ENCODE measurements around the gene FAM83B.
"Not testable (repeated sequence)": the region's sequence is repeated elsewhere in the genome, so short reads cannot be mapped to it uniquely, and the experiment has no call there.

FAM83B gene

DNA sequence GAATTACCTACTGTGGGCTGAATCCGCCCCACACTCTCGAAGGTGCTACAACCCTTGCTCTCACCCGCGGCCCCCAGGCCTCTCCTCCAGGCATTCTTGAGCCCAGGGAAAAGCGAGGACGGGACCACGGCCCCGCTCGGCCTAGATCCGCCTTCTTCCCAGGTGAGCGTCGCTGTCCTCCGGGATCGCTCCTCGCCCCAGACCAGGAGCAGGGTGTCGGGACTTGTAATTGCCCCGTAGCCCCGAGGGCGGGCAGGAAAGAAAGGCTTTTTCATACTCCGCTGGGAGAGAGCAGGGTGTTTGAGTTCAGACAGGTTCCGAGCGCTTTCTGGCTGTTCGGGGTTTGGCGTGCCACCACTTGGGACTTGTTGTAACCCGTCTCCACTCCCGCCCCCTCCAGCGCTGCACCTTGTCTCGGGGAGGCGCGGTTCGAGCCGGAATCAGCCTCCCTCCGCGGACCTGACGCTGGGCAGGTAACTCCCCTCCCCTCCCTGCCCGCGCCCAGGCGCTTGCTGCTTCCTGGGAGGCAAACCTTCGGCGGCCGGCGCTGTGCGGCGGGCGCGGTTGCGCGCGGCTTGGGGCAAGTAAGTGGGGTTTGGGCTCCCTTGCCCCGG lies at the start of gene FAM83B:
Gene FAM83B, plus strand, starts transcription at position 529 of the 614 bp plus-strand sequence. CDS start 23,476 bp downstream, outside the sequence.
- Mint-ChIP-seq H3K4me1 (ENCODE audit: low read depth) (no peaks in the 10 kb centered on the region), H3K27me3 (peaks cover 30% of the 10 kb centered on the region), H3K4me3 (no peak within 1 kb of the TSS), H3K36me3 (ENCODE audit: low read depth) (no peaks in the 10 kb centered on the region), H3K9me3 (peaks cover 13% of the 10 kb centered on the region), H3K27ac (no peak within 1 kb of the TSS)

DNA sequence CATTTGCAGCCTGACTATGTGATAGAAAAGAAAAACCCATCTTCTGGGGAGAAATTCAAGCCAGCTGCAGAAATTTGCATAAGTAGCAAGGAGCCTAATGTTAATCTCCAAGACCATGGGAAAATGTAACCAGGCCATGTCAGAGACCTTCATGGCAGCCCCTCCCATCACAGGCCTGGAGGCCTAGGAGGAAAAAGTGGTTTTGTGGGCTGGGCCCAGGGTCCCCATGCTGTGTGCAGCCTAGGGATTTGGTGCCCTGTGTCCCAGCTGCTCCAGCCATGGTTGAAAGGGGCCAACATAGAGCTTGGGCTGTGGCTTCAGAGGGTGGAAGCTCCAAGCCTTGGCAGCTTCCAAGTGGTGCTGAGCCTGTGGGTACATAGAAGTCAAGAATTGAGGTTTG lies 49.7 kb upstream of the FAM83B start:
- not testable (repeated sequence) for H3K9me3 Mint-ChIP-seq; H3K4me1 Mint-ChIP-seq (ENCODE audit: low read depth); H3K27me3 Mint-ChIP-seq; H3K4me3 Mint-ChIP-seq; H3K27ac Mint-ChIP-seq; H3K36me3 Mint-ChIP-seq (ENCODE audit: low read depth)

- Mint-ChIP-seq H3K9me3 (peaks cover 9% of the 10 kb centered on the region), H3K27ac (no peak overlapping the region), H3K27me3 (no peaks in the 10 kb centered on the region), H3K4me1 (ENCODE audit: low read depth) (no peaks in the 10 kb centered on the region), H3K36me3 (ENCODE audit: low read depth) (no peaks in the 10 kb centered on the region), H3K4me3 (no peak overlapping the region)
Measured at GRCh38 chr6:54800050-54800600, 46.4 kb upstream of the FAM83B start.

DNA sequence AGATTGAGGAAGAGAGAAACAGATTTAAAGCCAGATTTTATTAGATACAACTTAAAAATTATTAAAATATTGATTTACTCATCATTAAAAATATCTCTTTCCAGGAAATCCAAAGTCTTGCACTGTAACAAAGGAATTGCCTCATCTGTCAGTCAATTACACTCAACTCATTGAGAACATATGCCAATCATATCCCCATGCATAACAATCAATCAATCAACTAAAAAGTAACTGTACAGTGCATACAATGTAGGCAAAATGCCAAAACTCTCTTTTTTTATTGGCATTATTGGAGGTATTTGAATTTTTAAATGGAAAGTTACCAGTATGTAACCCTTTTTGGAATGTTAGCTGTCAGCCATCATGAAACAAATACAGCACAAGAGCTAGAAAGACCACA lies 45.3 kb upstream of the FAM83B start:
- no peaks in the 10 kb centered on the region for H3K36me3 Mint-ChIP-seq (ENCODE audit: low read depth)
- H3K4me3 Mint-ChIP-seq = no peak overlapping the region
- no peak overlapping the region for H3K27ac Mint-ChIP-seq
- peaks cover 8% of the 10 kb centered on the region for H3K9me3 Mint-ChIP-seq
- no peaks in the 10 kb centered on the region for H3K27me3 Mint-ChIP-seq
- H3K4me1 Mint-ChIP-seq (ENCODE audit: low read depth) = no peaks in the 10 kb centered on the region

- Mint-ChIP-seq H3K36me3 (ENCODE audit: low read depth) (no peaks in the 10 kb centered on the region), H3K4me1 (ENCODE audit: low read depth) (no peaks in the 10 kb centered on the region), H3K27me3 (no peaks in the 10 kb centered on the region), H3K9me3 (peaks cover 4% of the 10 kb centered on the region), H3K4me3 (no peak overlapping the region), H3K27ac (no peak overlapping the region)
Measured at GRCh38 chr6:54801669-54802068, 44.9 kb upstream of the FAM83B start.

DNA sequence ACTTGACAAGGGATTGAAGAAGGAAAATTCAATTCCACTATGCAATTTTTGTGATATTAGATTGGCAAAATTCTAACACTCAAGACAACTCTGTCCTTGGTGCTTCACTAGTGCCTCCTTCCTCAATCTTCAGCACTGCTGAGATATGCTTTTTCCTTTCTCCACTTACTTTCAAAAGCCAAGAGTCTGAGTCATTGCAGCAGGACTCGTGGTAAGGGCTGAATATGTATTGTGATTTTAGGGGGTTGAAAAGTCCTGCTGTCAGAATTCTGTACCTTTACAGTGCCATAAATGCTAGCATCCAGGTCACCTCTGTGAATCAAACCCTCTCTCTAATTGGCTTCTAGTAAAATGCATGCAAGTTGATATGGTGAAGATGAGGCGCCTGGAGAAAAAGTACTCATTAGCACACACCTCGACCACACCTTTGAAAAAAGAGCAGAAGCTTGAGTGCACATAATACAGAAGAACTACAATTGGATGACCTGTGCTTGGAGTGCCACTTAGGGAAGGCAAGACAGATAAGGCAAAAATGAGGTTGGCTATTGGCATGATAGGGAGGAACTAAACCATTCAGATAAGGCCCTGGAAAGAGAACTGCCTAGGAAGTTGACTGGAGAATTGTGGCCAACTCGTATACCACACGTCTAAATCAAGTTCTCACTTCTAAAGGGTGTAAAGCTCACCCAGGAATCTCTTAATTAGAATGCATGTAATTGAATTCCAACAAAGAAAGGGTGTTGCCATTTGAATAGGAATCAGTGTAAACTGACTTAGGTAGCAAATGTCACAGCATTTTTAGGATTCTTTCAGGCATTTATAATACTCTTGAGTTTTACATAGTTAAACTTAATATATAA lies 43.6 kb upstream of the FAM83B start:
- H3K36me3 Mint-ChIP-seq (ENCODE audit: low read depth) = no peaks in the 10 kb centered on the region
- H3K9me3 Mint-ChIP-seq = peaks cover 4% of the 10 kb centered on the region
- no peaks in the 10 kb centered on the region for H3K27me3 Mint-ChIP-seq
- no peaks in the 10 kb centered on the region for H3K4me1 Mint-ChIP-seq (ENCODE audit: low read depth)
- H3K27ac Mint-ChIP-seq = no peak overlapping the region
- H3K4me3 Mint-ChIP-seq = no peak overlapping the region

GRCh38 chr6:54805077-54805476 lies 41.5 kb upstream of the FAM83B start:
- no peaks in the 10 kb centered on the region for H3K4me1 Mint-ChIP-seq (ENCODE audit: low read depth)
- no peak overlapping the region for H3K4me3 Mint-ChIP-seq
- no peaks in the 10 kb centered on the region for H3K27me3 Mint-ChIP-seq
- no peaks in the 10 kb centered on the region for H3K36me3 Mint-ChIP-seq (ENCODE audit: low read depth)
- H3K9me3 Mint-ChIP-seq = peaks cover 7% of the 10 kb centered on the region
- H3K27ac Mint-ChIP-seq = no peak overlapping the region

GRCh38 chr6:54810147-54810546 lies 36.4 kb upstream of the FAM83B start:
- H3K36me3 Mint-ChIP-seq (ENCODE audit: low read depth) = no peaks in the 10 kb centered on the region
- H3K4me1 Mint-ChIP-seq (ENCODE audit: low read depth) = no peaks in the 10 kb centered on the region
- H3K27me3 Mint-ChIP-seq = no peaks in the 10 kb centered on the region
- peaks cover 13% of the 10 kb centered on the region for H3K9me3 Mint-ChIP-seq
- H3K4me3 Mint-ChIP-seq = no peak overlapping the region
- H3K27ac Mint-ChIP-seq = no peak overlapping the region

DNA sequence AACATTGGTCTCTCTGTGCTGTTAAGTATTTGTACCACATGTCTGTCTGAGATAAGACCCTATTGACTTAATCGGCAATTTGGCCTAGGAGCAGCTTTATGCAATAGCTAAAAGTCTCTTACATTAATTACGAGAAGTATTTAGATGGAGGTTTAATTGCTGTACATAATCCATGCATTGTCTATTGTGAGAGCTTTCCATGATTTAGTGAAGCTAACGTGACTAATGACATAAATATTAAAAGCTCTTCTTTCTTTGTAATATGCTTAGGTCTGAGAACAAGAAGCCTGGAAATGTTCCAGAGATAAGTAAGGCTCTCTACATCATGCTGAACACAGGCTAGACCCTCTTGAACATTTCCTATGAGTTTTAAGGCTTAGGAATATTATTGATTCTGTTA lies 32.7 kb upstream of the FAM83B start:
- Mint-ChIP-seq H3K4me3 (no peak overlapping the region), H3K36me3 (ENCODE audit: low read depth) (no peaks in the 10 kb centered on the region), H3K27ac (no peak overlapping the region), H3K27me3 (no peaks in the 10 kb centered on the region), H3K9me3 (peaks cover 17% of the 10 kb centered on the region), H3K4me1 (ENCODE audit: low read depth) (no peaks in the 10 kb centered on the region)

DNA sequence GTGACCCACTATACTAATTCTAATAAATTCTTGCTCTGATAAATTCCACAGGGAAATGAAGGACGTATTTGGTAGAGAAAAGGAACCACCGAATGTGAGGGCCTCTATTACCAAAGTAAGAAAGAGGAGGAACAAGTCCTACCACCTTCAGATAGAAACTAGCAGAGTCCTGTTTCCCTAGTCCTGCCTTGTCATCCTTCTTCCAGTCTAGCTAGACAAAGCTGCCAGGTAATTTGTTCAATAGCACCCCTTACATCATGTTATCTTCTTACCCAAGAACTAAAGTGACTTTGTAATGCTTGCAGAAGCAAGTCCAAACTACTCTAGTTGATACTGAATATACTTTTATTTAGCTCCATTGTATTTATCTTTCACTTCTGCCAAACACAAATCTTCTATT lies 29.3 kb upstream of the FAM83B start:
- H3K36me3 Mint-ChIP-seq (ENCODE audit: low read depth) = no peaks in the 10 kb centered on the region
- peaks cover 13% of the 10 kb centered on the region for H3K9me3 Mint-ChIP-seq
- no peaks in the 10 kb centered on the region for H3K4me1 Mint-ChIP-seq (ENCODE audit: low read depth)
- no peak overlapping the region for H3K4me3 Mint-ChIP-seq
- H3K27ac Mint-ChIP-seq = no peak overlapping the region
- no peaks in the 10 kb centered on the region for H3K27me3 Mint-ChIP-seq

- H3K27me3 Mint-ChIP-seq = no peaks in the 10 kb centered on the region
- H3K9me3 Mint-ChIP-seq = peaks cover 10% of the 10 kb centered on the region
- no peaks in the 10 kb centered on the region for H3K4me1 Mint-ChIP-seq (ENCODE audit: low read depth)
- H3K4me3 Mint-ChIP-seq = no peak overlapping the region
- H3K36me3 Mint-ChIP-seq (ENCODE audit: low read depth) = no peaks in the 10 kb centered on the region
- no peak overlapping the region for H3K27ac Mint-ChIP-seq
Measured at GRCh38 chr6:54817834-54818233, 28.7 kb upstream of the FAM83B start.

DNA sequence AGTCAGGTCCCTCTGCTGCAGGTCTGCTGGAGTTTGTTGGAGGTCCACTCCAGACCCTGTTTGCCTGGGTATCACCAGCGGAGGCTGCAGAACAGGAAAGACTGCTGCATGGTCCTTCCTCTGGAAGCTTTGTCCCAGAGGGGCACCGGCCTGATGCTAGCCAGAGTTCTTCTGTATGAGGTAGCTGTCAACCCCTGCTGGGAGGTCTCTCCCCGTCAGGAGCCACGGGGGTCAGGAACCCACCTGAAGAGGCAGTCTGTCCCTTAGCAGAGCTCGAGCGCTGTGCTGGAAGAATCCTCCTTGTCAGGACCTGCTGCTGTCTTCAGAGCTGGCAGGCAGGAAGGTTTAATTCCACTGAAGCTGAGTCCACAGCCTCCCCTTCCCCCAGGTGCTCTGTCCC lies 22.3 kb upstream of the FAM83B start:
- H3K27me3 Mint-ChIP-seq; H3K4me1 Mint-ChIP-seq (ENCODE audit: low read depth); H3K36me3 Mint-ChIP-seq (ENCODE audit: low read depth); H3K27ac Mint-ChIP-seq; H3K4me3 Mint-ChIP-seq: not testable (repeated sequence)
- peaks cover 17% of the 10 kb centered on the region for H3K9me3 Mint-ChIP-seq

- Mint-ChIP-seq H3K9me3 (peaks cover 12% of the 10 kb centered on the region), H3K36me3 (ENCODE audit: low read depth) (no peaks in the 10 kb centered on the region), H3K4me3 (no peak overlapping the region), H3K27me3 (no peaks in the 10 kb centered on the region), H3K4me1 (ENCODE audit: low read depth) (no peaks in the 10 kb centered on the region), H3K27ac (no peak overlapping the region)
Measured at GRCh38 chr6:54827010-54827409, 19.6 kb upstream of the FAM83B start.

DNA sequence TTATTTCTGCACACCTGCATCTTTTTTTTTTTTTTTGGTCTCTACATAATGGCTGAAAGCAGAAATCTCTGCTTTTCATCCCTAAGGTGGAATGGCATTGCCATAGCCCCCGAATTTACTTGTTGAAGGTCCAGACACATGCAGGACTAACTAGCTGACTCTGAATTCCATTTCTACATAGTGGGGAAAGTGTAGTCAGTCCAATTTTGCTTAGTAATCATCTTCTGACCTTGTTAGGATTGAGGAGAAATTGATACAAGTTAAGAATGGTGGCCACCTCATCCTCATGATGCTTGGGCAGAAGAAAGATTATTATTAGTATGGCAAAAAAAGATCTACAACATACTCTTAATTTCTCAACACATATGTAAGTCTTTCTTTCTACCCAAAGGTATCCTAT lies 16.4 kb upstream of the FAM83B start:
- Mint-ChIP-seq H3K27ac (no peak overlapping the region), H3K4me3 (no peak overlapping the region), H3K4me1 (ENCODE audit: low read depth) (no peaks in the 10 kb centered on the region), H3K36me3 (ENCODE audit: low read depth) (no peaks in the 10 kb centered on the region), H3K9me3 (peaks cover 8% of the 10 kb centered on the region), H3K27me3 (no peaks in the 10 kb centered on the region)

- no peaks in the 10 kb centered on the region for H3K9me3 Mint-ChIP-seq
Measured at GRCh38 chr6:54835176-54835575, 11.4 kb upstream of the FAM83B start.

More at GRCh38 chr6:54835176-54835575, 11.4 kb upstream of the FAM83B start:
- Mint-ChIP-seq H3K27me3 (no peaks in the 10 kb centered on the region), H3K27ac (no peak overlapping the region), H3K4me1 (ENCODE audit: low read depth) (no peaks in the 10 kb centered on the region), H3K4me3 (no peak overlapping the region), H3K36me3 (ENCODE audit: low read depth) (no peaks in the 10 kb centered on the region)

Measured in stimulated activated naive CD8-positive, alpha-beta T cell treated with anti-CD3 and anti-CD28 coated beads, Interleukin-15, Interleukin-2, amounts not matched to agents 100 ng/mL and 50 ng/mL, for 24 hours (primary cell).